ENCODE results near the gene PXK.

GRCh38 chr3:58384381-58385090 is 51.8 kb downstream of the PXK start:
- no peak for TF ChIP-seq CREB1 (IDR thresholded peaks at IDR 0.05; ENCODE audit: low read depth)
- TF ChIP-seq TAF1 (IDR thresholded peaks at IDR 0.05; ENCODE audit: low read depth), result no peak
- TF ChIP-seq RAD21 (IDR thresholded peaks at IDR 0.05; ENCODE audit: low read depth), result no peak
- TF ChIP-seq EP300 (IDR thresholded peaks at IDR 0.05; ENCODE audit: borderline replicate concordance), result no peak
- no peak for TF ChIP-seq MAX (IDR thresholded peaks at IDR 0.05)
- TF ChIP-seq NFIC (IDR thresholded peaks at IDR 0.05), result no peak
- TF ChIP-seq TEAD4 (IDR thresholded peaks at IDR 0.05), result no peak
- TF ChIP-seq REST (IDR thresholded peaks at IDR 0.05; ENCODE audit: low read depth), result no peak

All from Ishikawa (cell line).